Testis (tissue), 2 donors: ENCODE data around the gene GLT1D1.

ENCODE experiments used
- CTCF ChIP-seq, 3 experiments: fragments of 450-650 bp in 2 of 3; fragments of 200-600 bp in 1 of 3; sonication (generic) in 1 of 3; IDR thresholded peaks; one replicate each; pipeline ENCODE4 v1.5.1; 2016 to 2019; ENCODE audit warnings: antibody characterized with exemption in 3 of 3, mild to moderate bottlenecking in 2 of 3, moderate library complexity in 1 of 3
- POLR2A ChIP-seq: fragments of 450-650 bp; IDR thresholded peaks from one replicate; pipeline ENCODE4 v1.6.1; 2017; ENCODE audit warnings: antibody characterized with exemption, mild to moderate bottlenecking, moderate library complexity

- no peak for TF ChIP-seq CTCF (IDR thresholded peaks at IDR 0.05)
- no peak for TF ChIP-seq POLR2A
Measured at GRCh38 chr12:128829861-128830504, 23.3 kb upstream of the GLT1D1 start.
